Measurements from ENCODE around the gene DYNC1LI1.

DNA sequence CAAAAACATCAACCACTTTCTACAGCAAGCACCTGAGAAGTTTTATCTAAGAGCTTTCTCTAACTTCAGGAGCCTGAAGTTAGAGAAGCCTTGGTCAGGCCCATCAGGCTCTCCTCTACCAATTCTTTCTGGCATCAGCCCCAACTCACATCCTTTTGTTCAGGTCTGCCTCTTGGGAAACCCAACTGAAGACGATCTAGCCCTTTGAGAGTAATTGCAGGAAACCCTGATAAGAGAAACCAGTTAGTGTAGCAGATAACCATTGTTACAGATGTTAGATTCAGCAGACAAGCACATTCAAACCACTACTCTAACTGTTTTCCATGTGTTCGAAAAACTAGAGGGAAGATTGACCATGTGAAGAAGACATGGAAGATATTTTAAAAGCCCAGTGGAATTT, 27.0 kb upstream of the DYNC1LI1 start:
- TF ChIP-seq, protein P1, sequence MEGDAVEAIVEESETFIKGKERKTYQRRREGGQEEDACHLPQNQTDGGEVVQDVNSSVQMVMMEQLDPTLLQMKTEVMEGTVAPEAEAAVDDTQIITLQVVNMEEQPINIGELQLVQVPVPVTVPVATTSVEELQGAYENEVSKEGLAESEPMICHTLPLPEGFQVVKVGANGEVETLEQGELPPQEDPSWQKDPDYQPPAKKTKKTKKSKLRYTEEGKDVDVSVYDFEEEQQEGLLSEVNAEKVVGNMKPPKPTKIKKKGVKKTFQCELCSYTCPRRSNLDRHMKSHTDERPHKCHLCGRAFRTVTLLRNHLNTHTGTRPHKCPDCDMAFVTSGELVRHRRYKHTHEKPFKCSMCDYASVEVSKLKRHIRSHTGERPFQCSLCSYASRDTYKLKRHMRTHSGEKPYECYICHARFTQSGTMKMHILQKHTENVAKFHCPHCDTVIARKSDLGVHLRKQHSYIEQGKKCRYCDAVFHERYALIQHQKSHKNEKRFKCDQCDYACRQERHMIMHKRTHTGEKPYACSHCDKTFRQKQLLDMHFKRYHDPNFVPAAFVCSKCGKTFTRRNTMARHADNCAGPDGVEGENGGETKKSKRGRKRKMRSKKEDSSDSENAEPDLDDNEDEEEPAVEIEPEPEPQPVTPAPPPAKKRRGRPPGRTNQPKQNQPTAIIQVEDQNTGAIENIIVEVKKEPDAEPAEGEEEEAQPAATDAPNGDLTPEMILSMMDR (IDR thresholded peaks at IDR 0.05 in 4 of 5, conservative IDR thresholded peaks at IDR 0.05 in 1 of 5) = no peak
- TF ChIP-seq POLR2A (IDR thresholded peaks at IDR 0.05) = no peak

Data from gastrocnemius medialis (tissue), 4 donors.